A549 treated with AZD9567 at 1 μM for 4 hours (cell line): ENCODE measurements around the gene VPS51. TPM values are rescaled to one million over a fixed set of nuclear protein-coding genes. Genes with fewer than 3 reads are reported as not detected.

Source experiments
- total RNA-seq: library from RNA; stranded (reverse); fragments of 200-300 nt; extraction: Qiagen RNA extraction; gene quantifications from 5 replicates; pipeline ENCODE4 v1.2.3, GENCODE V29; 2022; ENCODE audit not compliant: insufficient read depth

The VPS51 gene
- total RNA-seq, result 53.4 to 56.1 TPM (median 54.3 TPM) in 5 replicates

GRCh38 chr11:65095974-65096806 is at the start of gene VPS51:
Gene VPS51 (plus strand): TSS chr11:65096214. CDS start chr11:65096251, 37 bp downstream.

GRCh38 chr11:65058419-65059054 is 37.5 kb upstream of the VPS51 start, which contains the start of gene NAALADL1:
Gene NAALADL1 (minus strand): TSS chr11:65058553. CDS start chr11:65058521, 32 bp downstream.

GRCh38 chr11:65083834-65084597 is 12.0 kb upstream of the VPS51 start, which contains the start of the genes CDCA5 and ZFPL1:
Gene CDCA5 (minus strand): TSS chr11:65084040. CDS start chr11:65083978, 62 bp downstream.
Gene ZFPL1 (plus strand): TSS chr11:65084222. CDS start chr11:65084699, 477 bp downstream.

GRCh38 chr11:65111744-65112545 is 15.9 kb downstream of the VPS51 start, which contains the start of gene TM7SF2:
Gene TM7SF2 (plus strand): TSS chr11:65111872. CDS start chr11:65112016, 144 bp downstream.

GRCh38 chr11:65117206-65118096 is 21.4 kb downstream of the VPS51 start, which contains the start of gene ZNHIT2:
Gene ZNHIT2 (minus strand): TSS chr11:65117701. CDS start chr11:65117653, 48 bp downstream.

GRCh38 chr11:65121865-65122696 is 26.1 kb downstream of the VPS51 start, which contains the start of the genes FAU and MRPL49:
Gene FAU (minus strand): TSS chr11:65122134. CDS start chr11:65121813, 321 bp downstream.
Gene MRPL49 (plus strand): TSS chr11:65122321. CDS start chr11:65122347, 26 bp downstream.

GRCh38 chr11:65134240-65134951 is 38.4 kb downstream of the VPS51 start, which contains the start of gene SYVN1:
Gene SYVN1 (minus strand): TSS chr11:65134519. CDS start chr11:65133601, 918 bp downstream.

Other genes with a start within 250 kb of the VPS51 start
- gene EHD1, start 217.6 kb upstream of the VPS51 start, total RNA-seq, result 91.2 to 130 TPM (median 114 TPM) in 5 replicates
- 8.4 to 25.0 TPM (median 22.0 TPM) in 5 replicates for gene ATG2A, start 179.0 kb upstream of the VPS51 start, total RNA-seq
- 3.9 to 9.0 TPM (median 4.9 TPM) in 5 replicates for gene PPP2R5B, start 171.5 kb upstream of the VPS51 start, total RNA-seq
- gene GPHA2, start 160.3 kb upstream of the VPS51 start, total RNA-seq, result not detected in 5 replicates
- gene MAJIN, start 124.1 kb upstream of the VPS51 start, total RNA-seq, result not detected in 5 replicates
- gene BATF2, start 99.2 kb upstream of the VPS51 start, total RNA-seq, result 0.32 to 0.72 TPM (median 0.56 TPM) in 4 of 5 replicates, not detected in the other
- gene ARL2, start 82.1 kb upstream of the VPS51 start, total RNA-seq, result 178 to 191 TPM (median 184 TPM) in 5 replicates
- gene SNX15, start 68.8 kb upstream of the VPS51 start, total RNA-seq, result 21.5 to 38.9 TPM (median 23.0 TPM) in 5 replicates
- gene SAC3D1, start 55.0 kb upstream of the VPS51 start, total RNA-seq, result 28.1 to 60.9 TPM (median 56.5 TPM) in 5 replicates
- 0.10 to 0.11 TPM (median 0.10 TPM) in 3 of 5 replicates, not detected in the others for gene NAALADL1, start 37.7 kb upstream of the VPS51 start, total RNA-seq
- gene CDCA5, start 12.2 kb upstream of the VPS51 start, total RNA-seq, result 53.7 to 73.8 TPM (median 71.6 TPM) in 5 replicates
- gene ZFPL1, start 12.0 kb upstream of the VPS51 start, total RNA-seq, result 36.2 to 60.8 TPM (median 37.2 TPM) in 5 replicates
- gene TM7SF2, start 15.7 kb downstream of the VPS51 start, total RNA-seq, result 5.2 to 8.9 TPM (median 7.1 TPM) in 5 replicates
- gene ZNHIT2, start 21.5 kb downstream of the VPS51 start, total RNA-seq, result 18.0 to 24.2 TPM (median 22.8 TPM) in 5 replicates
- gene FAU, start 25.9 kb downstream of the VPS51 start, total RNA-seq, result 717 to 1,025 TPM (median 998 TPM) in 5 replicates
- gene MRPL49, start 26.1 kb downstream of the VPS51 start, total RNA-seq, result 63.0 to 75.1 TPM (median 69.6 TPM) in 5 replicates
- gene SYVN1, start 38.3 kb downstream of the VPS51 start, total RNA-seq, result 32.1 to 46.1 TPM (median 43.1 TPM) in 5 replicates
- gene SPDYC, start 74.0 kb downstream of the VPS51 start, total RNA-seq, result not detected in 5 replicates
- 99.3 to 109 TPM (median 108 TPM) in 5 replicates for gene CAPN1, start 85.7 kb downstream of the VPS51 start, total RNA-seq
- gene POLA2, start 165.7 kb downstream of the VPS51 start, total RNA-seq, result 10.7 to 16.6 TPM (median 12.9 TPM) in 5 replicates
- gene CDC42EP2, start 218.7 kb downstream of the VPS51 start, total RNA-seq, result 15.9 to 20.4 TPM (median 17.2 TPM) in 5 replicates
- gene DPF2, start 237.6 kb downstream of the VPS51 start, total RNA-seq, result 39.2 to 41.2 TPM (median 40.8 TPM) in 5 replicates